ENCODE measurements around the gene C4BPA.

DNA sequence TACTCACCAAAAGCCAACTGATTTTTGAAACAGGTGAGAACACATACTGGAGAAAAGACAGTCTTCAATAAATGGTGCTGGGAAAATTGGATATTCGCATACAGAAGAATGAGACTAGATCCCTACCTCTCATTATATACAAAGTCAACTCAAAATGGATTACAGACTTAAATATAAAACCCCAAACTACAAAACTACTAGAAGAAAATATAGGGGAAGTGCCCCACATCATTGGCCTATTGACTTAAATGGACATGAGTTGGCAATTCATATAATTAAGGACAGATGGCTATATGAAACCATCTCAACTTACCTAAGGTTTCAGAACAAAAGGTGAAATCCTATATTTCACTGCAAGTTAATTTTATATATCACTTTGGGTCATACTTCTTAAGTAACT lies 60.1 kb downstream of the C4BPA start:
- TF ChIP-seq FOXK2 (IDR thresholded peaks at IDR 0.05) (no peak), TARDBP (IDR thresholded peaks at IDR 0.05) (no peak), SUZ12 (IDR thresholded peaks at IDR 0.05) (no peak), FOXA1 (IDR thresholded peaks at IDR 0.05) (no peak), L3MBTL2 (conservative IDR thresholded peaks at IDR 0.05) (no peak), PKNOX1 (IDR thresholded peaks at IDR 0.05) (no peak), LEF1 (IDR thresholded peaks at IDR 0.05; ENCODE audit: borderline replicate concordance) (no peak), ARNT (IDR thresholded peaks at IDR 0.05) (no peak), FOXM1 (IDR thresholded peaks at IDR 0.05; ENCODE audit: borderline replicate concordance) (no peak), SP1 (IDR thresholded peaks at IDR 0.05) (no peak), HDGF (IDR thresholded peaks at IDR 0.05; ENCODE audit: borderline replicate concordance) (no peak), ELF4 (IDR thresholded peaks at IDR 0.05) (no peak), BHLHE40 (IDR thresholded peaks at IDR 0.05; ENCODE audit: borderline replicate concordance) (no peak), ZNF384 (IDR thresholded peaks at IDR 0.05) (no peak)
